KBM-7 (cell line): ENCODE data around the gene PSMD7.
"Not testable (repeated sequence)": the region's sequence is repeated elsewhere in the genome, so short reads cannot be mapped to it uniquely, and the experiment has no call there.

Source experiments
- DNase-seq: peaks from one replicate; pipeline ENCODE4 v3.0.0-alpha.2; 2015
- in situ Hi-C: fragments of 300-500 bp; cut with MboI; formaldehyde crosslinking; loops from 2 replicates; pipeline ENCODE4 v1.14.3; 2020; ENCODE audit warnings: low sequenced_read_pairs, low pct_unique_long_range_greater_than_20kb, mixed read lengths

Gene PSMD7

GRCh38 chr16:74291176-74291575 is 5.4 kb upstream of the PSMD7 start:
- in situ Hi-C loops = no loop called here

GRCh38 chr16:74291577-74292208 is 4.9 kb upstream of the PSMD7 start:
- in situ Hi-C loops = no loop called here

More at GRCh38 chr16:74291176-74291575, 5.4 kb upstream of the PSMD7 start:
- no peak for DNase-seq

GRCh38 chr16:74296104-74296431 is 546 bp upstream of the PSMD7 start:
- DNase-seq = no peak
- in situ Hi-C loops = no loop called here

More at GRCh38 chr16:74291577-74292208, 4.9 kb upstream of the PSMD7 start:
- DNase-seq = no peak

GRCh38 chr16:74297145-74297665 is 591 bp downstream of the PSMD7 start:
- in situ Hi-C loops = no loop called here
- peak; percentile 18 for DNase-seq

- in situ Hi-C loops = no loop called here
- no peak for DNase-seq
Measured at GRCh38 chr16:74298104-74298503, 1.5 kb downstream of the PSMD7 start.

- in situ Hi-C loops = no loop called here
Measured at GRCh38 chr16:74302341-74302740, 5.7 kb downstream of the PSMD7 start.

GRCh38 chr16:74304164-74304834 is 7.7 kb downstream of the PSMD7 start:
- in situ Hi-C loops = no loop called here
- peak; percentile 25 for DNase-seq

More at GRCh38 chr16:74302341-74302740, 5.7 kb downstream of the PSMD7 start:
- DNase-seq = no peak

- in situ Hi-C loops = no loop called here
- no peak for DNase-seq
Measured at GRCh38 chr16:74304835-74305176, 8.2 kb downstream of the PSMD7 start.

GRCh38 chr16:74305281-74305680 is 8.7 kb downstream of the PSMD7 start:
- no peak for DNase-seq
- in situ Hi-C loops = no loop called here

GRCh38 chr16:74305978-74306784 is 9.6 kb downstream of the PSMD7 start:
- in situ Hi-C loops = no loop called here
- no peak for DNase-seq

- in situ Hi-C loops = no loop called here
- no peak for DNase-seq
Measured at GRCh38 chr16:74307383-74307782, 10.8 kb downstream of the PSMD7 start.

- peak; percentile 69 for DNase-seq
- in situ Hi-C loops = no loop called here
Measured at GRCh38 chr16:74309789-74310781, 13.5 kb downstream of the PSMD7 start.

GRCh38 chr16:74315059-74315458 is 18.4 kb downstream of the PSMD7 start:
- no peak for DNase-seq
- in situ Hi-C loops = no loop called here

GRCh38 chr16:74320707-74321106 is 24.1 kb downstream of the PSMD7 start:
- in situ Hi-C loops = no loop called here

GRCh38 chr16:74321356-74321755 is 24.7 kb downstream of the PSMD7 start:
- in situ Hi-C loops = no loop called here
- no peak for DNase-seq

More at GRCh38 chr16:74320707-74321106, 24.1 kb downstream of the PSMD7 start:
- DNase-seq = no peak

GRCh38 chr16:74322301-74322710 is 25.7 kb downstream of the PSMD7 start:
- in situ Hi-C loops = no loop called here
- no peak for DNase-seq

GRCh38 chr16:74324777-74325176 is 28.2 kb downstream of the PSMD7 start:
- in situ Hi-C loops = not testable (repeated sequence)

GRCh38 chr16:74325641-74326040 is 29.0 kb downstream of the PSMD7 start:
- in situ Hi-C loops = no loop called here
- no peak for DNase-seq

More at GRCh38 chr16:74324777-74325176, 28.2 kb downstream of the PSMD7 start:
- not testable (repeated sequence) for DNase-seq

GRCh38 chr16:74328346-74328745 is 31.7 kb downstream of the PSMD7 start:
- in situ Hi-C loops, DNase-seq: not testable (repeated sequence)
